Globus pallidus (tissue), 1 donor: ENCODE data around the gene PRR22.
"Not testable (repeated sequence)": the region's sequence is repeated elsewhere in the genome, so short reads cannot be mapped to it uniquely, and the experiment has no call there.

Source experiments
- DNase-seq: peaks from one replicate; pipeline ENCODE4 v3.0.0-alpha.2; 2015; ENCODE audit warnings: low spot score

PRR22 gene

DNA sequence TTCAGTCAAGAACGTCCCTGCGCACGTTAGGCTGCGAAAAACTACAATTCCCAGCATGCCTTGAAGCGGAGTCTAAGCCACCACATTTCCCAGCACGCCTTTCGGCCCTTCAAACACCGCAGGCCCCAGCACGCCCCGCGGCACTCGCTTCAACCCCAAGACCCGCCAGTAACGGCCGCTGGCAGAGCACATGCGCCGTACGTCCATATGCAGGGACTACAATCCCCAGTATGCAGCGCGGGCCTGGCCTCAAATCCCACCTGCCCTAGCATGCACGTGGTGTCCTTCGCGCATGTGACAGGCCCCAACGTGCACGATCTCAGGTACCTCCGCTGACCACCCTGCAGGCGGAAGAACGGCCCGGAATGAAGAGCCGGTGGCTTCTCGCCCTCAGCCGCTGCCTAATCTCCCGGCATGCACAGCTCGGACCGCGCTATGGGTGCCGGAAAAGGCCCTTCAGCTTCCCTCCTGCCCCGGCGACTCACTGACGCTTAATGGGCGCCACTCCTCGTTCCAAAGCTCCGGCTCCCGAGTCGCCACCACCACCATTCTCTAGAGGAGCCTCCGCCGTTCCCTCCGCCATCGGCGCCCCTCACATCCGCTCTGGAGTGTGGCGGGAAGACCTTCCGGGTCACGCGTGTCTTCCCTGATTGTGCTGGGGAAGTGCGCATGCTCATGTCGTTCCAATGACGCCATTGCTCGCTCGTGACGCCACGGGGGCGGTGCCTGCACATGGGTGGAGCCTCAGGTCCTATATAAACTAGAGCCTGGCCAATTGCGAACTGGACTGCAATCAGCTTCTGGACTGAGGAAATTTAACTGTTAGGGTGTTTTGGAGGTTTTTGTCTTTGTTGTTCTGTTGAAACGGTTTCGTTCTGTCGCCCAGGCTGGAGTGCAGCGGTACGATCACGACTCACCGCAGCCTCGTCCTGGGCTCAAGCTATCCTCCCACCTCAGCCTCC is 6.3 kb upstream of the PRR22 start, which contains the start of gene DUS3L:
Gene DUS3L (minus strand): TSS at position 605 of the 962 bp plus-strand sequence. CDS start 22 bp downstream, at position 583.
- peak; percentile 98 for DNase-seq

DNA sequence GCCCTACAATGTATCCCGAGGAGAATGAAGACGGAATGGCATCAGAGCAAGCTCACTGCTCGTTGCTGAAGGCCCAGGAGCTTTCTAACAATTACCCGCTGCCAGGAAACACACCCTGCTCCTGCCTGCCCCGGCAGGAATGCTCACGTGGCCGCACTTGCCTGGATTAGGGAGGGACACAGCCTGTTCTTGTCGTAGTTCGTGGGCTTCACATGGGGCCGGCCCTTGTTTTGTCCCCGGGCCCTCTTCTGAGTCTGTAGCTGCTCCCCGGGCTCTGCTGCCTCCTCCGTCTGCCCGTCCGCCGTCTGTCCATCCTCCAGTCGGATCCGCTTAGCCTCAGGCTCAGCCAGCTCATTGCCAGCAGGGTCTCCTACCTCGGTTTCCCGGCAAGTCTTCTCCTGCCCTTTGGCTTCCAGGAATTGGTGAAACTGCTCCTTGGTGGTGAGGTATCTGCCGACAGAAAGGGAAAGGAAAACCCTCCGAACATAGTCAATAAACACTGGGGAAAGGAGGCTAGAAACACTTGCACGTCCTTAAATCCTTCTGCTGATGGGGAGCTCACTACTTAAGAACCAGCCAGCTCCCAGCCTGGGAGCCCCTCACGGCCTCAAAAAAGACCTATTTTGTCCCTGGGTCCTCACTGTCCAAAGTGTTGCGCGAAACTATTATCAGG is 5.5 kb upstream of the PRR22 start:
- no peak for DNase-seq

DNA sequence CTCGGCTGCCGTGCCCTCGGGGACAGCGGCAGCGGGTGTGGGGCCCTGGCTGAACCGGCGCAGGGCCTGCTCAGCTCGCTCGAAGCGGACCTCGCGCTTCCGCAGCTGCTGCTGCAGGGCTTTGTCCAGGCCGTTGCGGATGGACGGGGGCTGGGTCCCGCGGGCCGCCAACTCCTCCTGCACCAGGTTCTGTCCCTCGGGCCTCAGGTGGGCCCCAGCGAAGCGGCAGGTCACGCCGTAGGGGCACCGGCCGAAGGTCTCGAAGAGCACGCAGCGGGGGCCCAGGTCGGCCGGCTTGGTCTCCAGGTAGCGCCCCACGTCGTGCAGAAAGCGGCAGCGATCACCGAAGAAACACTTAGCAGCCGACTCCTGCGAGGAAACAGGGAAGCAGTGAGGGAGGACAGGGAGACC is 4.8 kb upstream of the PRR22 start:
- DNase-seq: no peak

- DNase-seq: no peak
Observed at GRCh38 chr19:5788422-5788821, 3.9 kb upstream of the PRR22 start.

DNA sequence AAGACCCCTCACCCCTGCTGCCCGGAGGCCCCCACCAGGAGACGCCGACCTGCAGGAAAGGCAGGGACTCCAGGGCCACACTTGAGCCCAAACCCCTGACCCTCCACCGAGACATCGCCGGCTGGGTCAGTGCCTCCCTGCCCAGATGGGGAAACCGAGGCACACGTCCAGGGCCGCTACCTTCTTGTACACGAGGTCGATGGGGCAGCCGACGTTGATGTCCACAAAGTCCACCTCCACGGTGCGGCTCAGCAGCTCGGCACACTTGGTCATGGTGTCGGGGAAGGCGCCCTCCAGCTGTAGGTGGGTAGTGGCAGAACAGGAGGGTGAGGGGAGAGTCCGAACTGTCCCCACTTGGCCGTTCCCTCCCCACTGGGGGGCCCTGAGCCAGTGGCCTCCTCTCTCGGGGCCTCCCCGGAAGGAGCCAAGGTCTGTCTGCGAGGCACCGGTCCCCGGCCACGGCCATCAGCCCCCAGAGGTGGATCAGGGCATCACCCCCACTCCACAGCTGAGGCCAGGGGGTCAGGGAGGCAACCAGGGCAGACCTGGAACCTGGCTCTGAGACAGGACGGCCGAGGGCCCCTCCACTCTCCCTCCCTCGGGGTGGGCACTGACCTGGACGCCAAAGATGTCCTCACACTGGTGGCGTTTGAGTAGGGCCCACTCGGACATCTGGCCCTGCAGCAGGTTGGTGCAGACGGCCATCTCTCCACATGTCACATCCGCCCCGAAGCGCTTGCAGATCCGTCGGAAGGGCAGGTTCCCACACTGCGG is 3.0 kb upstream of the PRR22 start:
- no peak for DNase-seq

- no peak for DNase-seq
Observed at GRCh38 chr19:5786593-5787408, 2.3 kb upstream of the PRR22 start.

DNA sequence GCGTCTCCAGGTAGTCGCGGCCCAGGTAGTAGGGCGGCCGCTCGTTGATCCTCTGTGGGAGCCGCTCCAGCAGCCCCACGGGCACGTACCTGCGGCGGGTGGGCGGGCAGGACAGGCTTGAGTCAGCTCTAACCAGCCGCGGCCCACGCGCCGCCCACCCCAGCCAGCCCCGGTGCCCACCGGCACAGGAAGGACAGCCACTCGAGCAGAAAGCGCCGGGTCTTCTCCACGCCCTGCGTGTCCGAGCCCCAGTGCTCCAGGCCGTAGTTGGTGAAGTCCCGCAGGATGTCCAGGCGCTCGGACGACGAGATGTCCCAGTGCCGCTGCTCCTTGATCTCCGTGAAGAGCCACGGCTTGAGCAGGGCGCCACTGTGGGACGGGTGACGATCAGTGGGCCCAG is 877 bp upstream of the PRR22 start:
- no peak for DNase-seq

GRCh38 chr19:5782945-5783919 is 1.3 kb downstream of the PRR22 start:
- DNase-seq: no peak

- no peak for DNase-seq
Observed at GRCh38 chr19:5782322-5782721, 2.2 kb downstream of the PRR22 start.

DNA sequence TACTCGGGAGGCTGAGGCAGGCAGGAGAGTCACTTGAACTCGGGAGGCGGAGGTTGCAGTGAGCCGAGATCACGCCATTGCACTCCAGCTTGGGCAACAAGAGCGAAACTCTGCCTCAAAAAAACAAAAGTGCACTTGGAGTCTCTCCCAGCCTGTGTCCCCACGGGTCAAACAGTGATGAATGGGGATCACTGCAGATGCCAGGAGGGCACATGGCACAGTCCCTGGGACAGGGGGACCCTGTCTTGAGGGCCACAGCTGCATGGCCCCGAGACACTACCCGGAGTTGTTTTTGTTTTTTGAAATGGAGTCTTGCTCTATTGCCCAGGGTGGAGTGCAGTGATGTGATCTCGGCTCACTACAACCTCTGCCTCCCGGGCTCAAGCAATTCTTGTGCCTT is 3.6 kb downstream of the PRR22 start:
- DNase-seq: not testable (repeated sequence)

DNA sequence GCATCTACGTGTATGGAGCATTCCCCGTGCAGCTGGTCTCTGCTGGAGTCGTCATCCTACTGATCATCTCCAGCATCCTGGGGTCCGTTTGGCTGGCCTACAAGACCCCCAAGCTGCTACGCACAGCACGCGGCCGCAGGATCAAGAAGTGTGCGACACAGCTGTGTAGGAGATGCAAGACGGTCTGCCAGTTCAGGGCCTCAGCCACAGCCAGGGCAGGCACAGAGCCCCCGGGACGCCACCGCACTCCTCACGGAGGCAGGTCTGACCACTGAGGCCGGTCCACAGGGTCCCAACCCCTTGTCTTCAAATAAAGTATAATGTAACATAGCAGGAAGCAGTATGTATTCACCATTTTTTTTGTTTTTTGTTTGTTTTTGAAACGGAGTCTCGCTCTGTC is 6.1 kb downstream of the PRR22 start:
- no peak for DNase-seq

- DNase-seq: no peak
Observed at GRCh38 chr19:5775668-5776309, 8.8 kb downstream of the PRR22 start.

GRCh38 chr19:5774921-5775320 is 9.6 kb downstream of the PRR22 start:
- no peak for DNase-seq

DNA sequence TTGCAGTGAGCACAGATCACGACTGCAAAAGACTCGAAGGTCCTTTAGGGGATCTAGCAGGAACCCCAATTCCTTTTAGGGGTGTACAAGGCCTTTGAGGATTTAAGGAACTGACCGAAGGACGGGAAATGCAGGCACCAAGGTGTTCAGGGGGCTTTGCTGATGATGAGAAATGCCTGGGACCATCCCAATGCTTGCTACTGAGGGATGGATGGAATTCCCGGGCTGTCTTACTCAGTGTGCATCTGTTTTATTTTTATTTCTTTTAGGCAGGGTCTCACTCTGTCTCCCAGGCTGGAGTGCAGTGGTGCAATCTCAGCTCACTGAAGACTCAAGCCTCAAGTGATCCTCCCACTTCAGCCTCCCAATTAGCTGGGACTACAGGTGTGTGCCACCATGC is 11.3 kb downstream of the PRR22 start:
- DNase-seq: no peak

- no peak for DNase-seq
Observed at GRCh38 chr19:5772416-5772815, 12.1 kb downstream of the PRR22 start.

DNA sequence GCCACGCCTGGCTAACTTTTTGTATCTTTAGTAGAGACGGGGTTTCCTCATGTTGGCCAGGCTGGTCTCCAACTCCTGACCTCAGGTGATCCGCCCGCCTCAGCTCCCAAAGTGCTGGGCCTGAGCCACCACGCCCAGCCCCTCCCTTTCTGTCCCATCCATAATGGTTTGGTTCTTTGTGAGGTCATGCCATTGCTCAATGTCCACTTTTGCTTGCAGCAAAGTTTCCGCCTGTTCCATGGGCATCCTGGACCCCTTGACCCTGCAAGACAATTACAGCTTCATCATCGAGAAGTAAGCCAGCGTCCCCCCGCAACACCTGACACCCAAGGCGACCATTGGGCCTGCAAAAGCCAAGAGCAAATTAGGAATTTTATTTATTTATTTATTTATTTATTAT is 16.6 kb downstream of the PRR22 start:
- no peak for DNase-seq

DNA sequence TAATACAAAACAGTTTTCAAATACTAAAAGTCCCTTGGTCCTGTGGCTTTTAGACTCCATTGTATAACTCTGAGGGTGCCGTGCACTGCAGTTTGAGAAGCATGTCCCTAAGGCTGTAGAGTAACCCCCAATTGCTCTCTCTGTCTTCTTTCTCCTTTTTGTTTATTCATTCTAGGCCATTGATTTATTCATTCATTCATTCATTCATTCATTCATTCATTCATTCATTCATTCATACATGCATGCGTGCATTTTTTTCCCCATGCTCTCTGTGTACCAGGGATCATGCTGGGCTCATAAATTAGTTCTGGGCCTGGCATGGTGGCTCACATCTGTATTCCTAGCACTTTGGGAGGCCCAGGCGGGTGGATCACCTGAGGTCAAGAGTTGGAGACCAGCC is 19.3 kb downstream of the PRR22 start:
- no peak for DNase-seq

GRCh38 chr19:5762608-5763217 is 21.8 kb downstream of the PRR22 start:
- DNase-seq: no peak

GRCh38 chr19:5753743-5754142 is 30.8 kb downstream of the PRR22 start:
- no peak for DNase-seq
